Neural cell (in vitro differentiated cells): ENCODE measurements around the gene SOD3. TPM values are rescaled to one million over a fixed set of nuclear protein-coding genes. Genes with fewer than 3 reads are reported as not detected.

Experiments
- H2AFZ ChIP-seq: fragments of 200-600, 300-800 bp; sonication (generic), shearing (Covaris generic); 2 replicates; pipeline ENCODE4 v1.6.0; 2014; ENCODE audit warnings: low read depth, mild to moderate bottlenecking, antibody characterized with exemption, low read length, moderate library complexity
- H3F3A ChIP-seq: fragments of 200-600 bp; shearing (Covaris generic); 2 replicates; pipeline ENCODE4 v1.6.1; 2016; ENCODE audit warnings: mild to moderate bottlenecking, moderate library complexity, mixed read lengths, antibody characterized with exemption, low read length; ENCODE audit not compliant: insufficient read depth, poor library complexity, severe bottlenecking
- H3K27ac ChIP-seq: fragments of 200-600, 300-800 bp; sonication (generic), shearing (Covaris generic); 2 replicates; pipeline ENCODE4 v1.5.1; 2014; ENCODE audit warnings: mild to moderate bottlenecking, low read length, moderate library complexity
- H3K27me3 ChIP-seq: fragments of 300-800, 200-600 bp; sonication (generic), shearing (Covaris generic); 2 replicates; pipeline ENCODE4 v1.6.0; 2014; ENCODE audit warnings: mild to moderate bottlenecking, low read depth, low read length, moderate library complexity; ENCODE audit not compliant: insufficient read depth
- H3K36me3 ChIP-seq: fragments of 300-800, 200-600 bp; sonication (generic), shearing (Covaris generic); 2 replicates; pipeline ENCODE4 v1.5.1; 2014; ENCODE audit warnings: mild to moderate bottlenecking, antibody characterized with exemption, low read length, moderate library complexity; ENCODE audit not compliant: insufficient read depth
- H3K4me2 ChIP-seq: fragments of 300-800, 200-600 bp; sonication (generic), shearing (Covaris generic); 2 replicates; pipeline ENCODE4 v1.6.0; 2014; ENCODE audit warnings: mild to moderate bottlenecking, low read length
- H3K4me3 ChIP-seq: fragments of 300-800, 200-600 bp; sonication (generic), shearing (Covaris generic); 2 replicates; pipeline ENCODE4 v1.5.1; 2014; ENCODE audit warnings: mild to moderate bottlenecking, low read length, moderate library complexity
- H3K79me2 ChIP-seq: fragments of 200-600 bp; shearing (Covaris generic); replicated peaks from 2 replicates; pipeline ENCODE4 v1.6.0; 2014; ENCODE audit warnings: mild to moderate bottlenecking, low read length, moderate library complexity; ENCODE audit not compliant: insufficient read depth
- H3K9ac ChIP-seq: fragments of 300-800, 200-600 bp; sonication (generic), shearing (Covaris generic); 2 replicates; pipeline ENCODE4 v1.6.1; 2016; ENCODE audit warnings: mild to moderate bottlenecking, low read length, mixed read lengths
- H3K9me2 ChIP-seq: fragments of 200-600 bp; shearing (Covaris generic); 2 replicates; pipeline ENCODE4 v1.6.1; 2016; ENCODE audit warnings: mild to moderate bottlenecking, low read length, mixed read lengths; ENCODE audit not compliant: insufficient read depth
- H3K9me3 ChIP-seq: fragments of 200-600, 300-800 bp; sonication (generic), shearing (Covaris generic); 2 replicates; pipeline ENCODE4 v1.6.1; 2016; ENCODE audit warnings: mild to moderate bottlenecking, mixed run types, low read length, moderate library complexity, mixed read lengths
- H4K20me1 ChIP-seq: fragments of 200-600 bp; shearing (Covaris generic); 2 replicates; pipeline ENCODE4 v1.6.1; 2016; ENCODE audit warnings: mild to moderate bottlenecking, mixed run types; ENCODE audit not compliant: insufficient read depth
- CTCF ChIP-seq: fragments of 450-650 bp; IDR thresholded peaks from 2 replicates; pipeline ENCODE4 v1.5.1; 2014; ENCODE audit warnings: antibody characterized with exemption, mild to moderate bottlenecking, moderate library complexity; ENCODE audit not compliant: poor library complexity, severe bottlenecking
- EP300 ChIP-seq: fragments of 450-650 bp; conservative IDR thresholded peaks from 2 replicates; pipeline ENCODE4 v1.6.1; 2014; ENCODE audit warnings: antibody characterized with exemption, mild to moderate bottlenecking, moderate library complexity; ENCODE audit not compliant: poor library complexity, severe bottlenecking
- EZH2 ChIP-seq: fragments of 200-600, 300-800 bp; shearing (Covaris generic), sonication (generic); IDR thresholded peaks from 2 replicates; pipeline ENCODE4 v1.6.1; 2014; ENCODE audit warnings: antibody characterized with exemption, low read length, borderline replicate concordance, mild to moderate bottlenecking; ENCODE audit not compliant: insufficient read depth, poor library complexity, severe bottlenecking
- MXI1 ChIP-seq: fragments of 450-650 bp; conservative IDR thresholded peaks from 2 replicates; pipeline ENCODE4 v1.6.1; 2014; ENCODE audit warnings: antibody characterized with exemption, mild to moderate bottlenecking; ENCODE audit not compliant: poor library complexity, severe bottlenecking
- POLR2AphosphoS5 ChIP-seq: IDR thresholded peaks from 2 replicates; pipeline ENCODE4 v1.6.1; 2012
- RAD21 ChIP-seq: fragments of 450-650 bp; conservative IDR thresholded peaks from 2 replicates; pipeline ENCODE4 v1.6.1; 2014; ENCODE audit warnings: antibody characterized with exemption, mild to moderate bottlenecking, moderate library complexity
- REST ChIP-seq: IDR thresholded peaks from 2 replicates; pipeline ENCODE4 v1.6.1; 2012; ENCODE audit warnings: borderline replicate concordance
- SMC3 ChIP-seq: fragments of 450-650 bp; conservative IDR thresholded peaks from 2 replicates; pipeline ENCODE4 v1.6.1; 2014; ENCODE audit warnings: antibody characterized with exemption, mild to moderate bottlenecking, moderate library complexity; ENCODE audit not compliant: poor library complexity
- TAF1 ChIP-seq: IDR thresholded peaks from 2 replicates; pipeline ENCODE4 v1.6.1; 2012; ENCODE audit warnings: low read depth
- polyA plus RNA-seq: library from polyadenylated mRNA; depleted of rRNA; stranded (reverse); fragments of >200 nt; gene quantifications from 2 replicates; pipeline ENCODE4 v1.2.3, GENCODE V29; 2014

SOD3 gene
- polyA plus RNA-seq, 1 donor from 2014 or later = not detected

GRCh38 chr4:24845902-24846301 lies 50.5 kb downstream of the SOD3 start:
- no peaks in the 10 kb centered on the region for H3K36me3 ChIP-seq
- H3F3A ChIP-seq = no peaks in the 10 kb centered on the region
- H3K9ac ChIP-seq = no peak overlapping the region
- no peak overlapping the region for H2AFZ ChIP-seq
- H3K27me3 ChIP-seq = no peaks in the 10 kb centered on the region
- H3K27ac ChIP-seq = no peak overlapping the region
- H3K79me2 ChIP-seq = no peaks in the 10 kb centered on the region
- H3K4me3 ChIP-seq = no peak overlapping the region
- no peaks in the 10 kb centered on the region for H4K20me1 ChIP-seq
- H3K9me3 ChIP-seq = no peaks in the 10 kb centered on the region
- no peak for TF ChIP-seq POLR2AphosphoS5
- no peak overlapping the region for H3K4me2 ChIP-seq
- no peaks in the 10 kb centered on the region for H3K9me2 ChIP-seq

- Histone ChIP-seq H3K9me3 (no peaks in the 10 kb centered on the region), H3K36me3 (no peaks in the 10 kb centered on the region), H3K4me2 (no peak overlapping the region), H3K9ac (no peak overlapping the region), H3K4me3 (no peak overlapping the region), H3K27ac (no peak overlapping the region), H3K9me2 (no peaks in the 10 kb centered on the region), H3K27me3 (no peaks in the 10 kb centered on the region), H2AFZ (no peak overlapping the region), H3F3A (no peaks in the 10 kb centered on the region), H4K20me1 (no peaks in the 10 kb centered on the region), H3K79me2 (no peaks in the 10 kb centered on the region)
- TF ChIP-seq SMC3 (no peak), RAD21 (no peak), REST (no peak), POLR2AphosphoS5 (no peak), EZH2 (no peak), CTCF (no peak), MXI1 (no peak), TAF1 (no peak), EP300 (no peak)
These were observed 51.3 kb downstream of the SOD3 start for GRCh38 chr4:24846716-24847115.

- H3K27ac ChIP-seq = no peak overlapping the region
- no peaks in the 10 kb centered on the region for H3K9me3 ChIP-seq
- no peak overlapping the region for H3K4me3 ChIP-seq
- no peaks in the 10 kb centered on the region for H3F3A ChIP-seq
- H3K36me3 ChIP-seq = no peaks in the 10 kb centered on the region
- no peaks in the 10 kb centered on the region for H3K79me2 ChIP-seq
- no peaks in the 10 kb centered on the region for H3K9me2 ChIP-seq
- H3K27me3 ChIP-seq = no peaks in the 10 kb centered on the region
- H2AFZ ChIP-seq = no peak overlapping the region
- no peak overlapping the region for H3K9ac ChIP-seq
- TF ChIP-seq REST (no peak), RAD21 (no peak), SMC3 (no peak), MXI1 (no peak)
- no peak overlapping the region for H3K4me2 ChIP-seq
- no peaks in the 10 kb centered on the region for H4K20me1 ChIP-seq
These were observed 54.0 kb downstream of the SOD3 start for GRCh38 chr4:24849351-24849750.
